HPDE6-E6E7 (cell line): Measurements from ENCODE around the gene BGLAP.

ENCODE experiments used
- DNase-seq: peaks from one replicate; pipeline ENCODE4 v3.0.0; 2011; ENCODE audit warnings: missing footprints; ENCODE audit errors: extremely low spot score

BGLAP gene

DNA sequence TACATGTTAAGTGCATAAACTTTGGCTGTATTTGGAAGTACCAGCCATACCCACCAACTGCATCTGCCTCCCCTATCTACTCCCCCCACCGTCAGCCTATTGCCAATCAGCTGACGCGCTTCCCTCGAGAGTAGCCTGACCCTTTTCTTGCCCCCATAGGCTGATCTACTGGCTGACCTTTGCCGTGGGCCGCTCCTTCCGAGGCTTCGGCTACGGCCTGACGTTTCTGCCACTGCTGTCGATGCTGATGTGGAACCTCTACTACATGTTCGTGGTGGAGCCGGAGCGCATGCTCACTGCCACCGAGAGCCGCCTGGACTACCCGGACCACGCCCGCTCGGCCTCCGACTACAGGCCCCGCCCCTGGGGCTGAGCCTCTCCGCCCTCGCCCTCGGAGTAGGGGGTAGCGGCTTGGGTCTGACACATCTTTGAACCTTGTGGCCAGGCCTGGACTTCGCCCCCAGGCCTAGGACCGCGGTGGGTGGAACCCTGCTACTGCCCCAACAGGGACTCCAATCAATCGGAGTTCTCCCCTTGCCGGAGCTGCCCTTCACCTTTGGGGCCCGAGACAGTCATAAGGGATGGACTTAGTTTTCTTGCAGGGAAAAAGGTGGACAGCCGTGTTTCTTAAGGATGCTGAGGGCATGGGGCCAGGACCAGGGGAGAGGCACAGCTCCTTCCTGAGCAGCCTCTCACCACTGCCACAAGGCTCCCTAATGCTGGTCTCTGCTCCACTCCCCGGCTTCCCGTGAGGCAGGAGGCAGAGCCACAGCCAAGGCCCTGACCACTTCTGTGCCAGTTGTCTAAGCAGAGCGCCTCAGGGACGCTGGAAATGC lies 49.5 kb downstream of the BGLAP start:
- DNase-seq = peak; percentile 88
